Lung (tissue), 12 donors: Measurements from ENCODE around the gene PBXIP1. TPM values are rescaled to one million over a fixed set of nuclear protein-coding genes. Genes with fewer than 3 reads are reported as not detected.

Experiments
- ATAC-seq: fragments of 200-7000 bp; cut with Tn5 transposase; one replicate; pipeline ENCODE4 v1.9.1; 2020; ENCODE audit warnings: moderate number of reproducible peaks; ENCODE audit not compliant: insufficient read depth, low FRiP score
- DNase-seq, 3 donors: peaks; one replicate each; pipeline ENCODE4 v3.0.0-alpha.2; 2013 to 2017
- H3K27ac ChIP-seq, 2 donors: one replicate each; pipeline ENCODE4 v1.5.1; 2013; ENCODE audit warnings: mild to moderate bottlenecking in 2 of 2, moderate library complexity in 2 of 2, control low read depth in 1 of 2, inconsistent platforms in 1 of 2, low read depth in 1 of 2, low read length in 1 of 2
- H3K27me3 ChIP-seq, 3 donors: one replicate each; pipeline ENCODE4 v1.5.1; 2013; ENCODE audit warnings: low read length in 2 of 3; ENCODE audit not compliant: control insufficient read depth in 3 of 3, insufficient read depth in 3 of 3
- H3K36me3 ChIP-seq, 4 donors: one replicate each; pipeline ENCODE4 v1.5.1; 2013; ENCODE audit warnings: low read length in 4 of 4, mild to moderate bottlenecking in 1 of 4, moderate library complexity in 1 of 4; ENCODE audit not compliant: control insufficient read depth in 4 of 4, insufficient read depth in 4 of 4
- H3K4me1 ChIP-seq, 5 donors: one replicate each; pipeline ENCODE4 v1.5.1; 2013; ENCODE audit warnings: low read length in 5 of 5, mild to moderate bottlenecking in 2 of 5, moderate library complexity in 1 of 5; ENCODE audit not compliant: control insufficient read depth in 5 of 5, insufficient read depth in 5 of 5
- H3K4me3 ChIP-seq: one replicate; pipeline ENCODE4 v1.5.1; 2013; ENCODE audit warnings: mild to moderate bottlenecking, control low read depth, moderate library complexity
- H3K9ac ChIP-seq, 2 donors: one replicate each; pipeline ENCODE4 v1.5.1; 2013; ENCODE audit warnings: low read length in 2 of 2, control low read depth in 1 of 2; ENCODE audit not compliant: insufficient read depth in 1 of 2
- H3K9me3 ChIP-seq, 4 donors: one replicate each; pipeline ENCODE4 v1.5.1; 2013; ENCODE audit warnings: low read length in 3 of 4, mild to moderate bottlenecking in 1 of 4, moderate library complexity in 1 of 4; ENCODE audit not compliant: control insufficient read depth in 4 of 4, insufficient read depth in 3 of 4
- WGBS, 2 donors: extraction: QIAGEN DNeasy Blood & Tissue Kit; methylation state at CpG; one replicate each; pipeline ENCODE4 v1.1.7; 2013; 5-methylcytosine and 5-hydroxymethylcytosine counted together
- polyA plus RNA-seq, 2 donors: library from polyadenylated mRNA; stranded (reverse); fragments of 200-250 nt; gene quantifications; one replicate each; pipeline ENCODE4 v1.2.1, GENCODE V29; 2013
- total RNA-seq, 2 donors: library from RNA; depleted of rRNA in 1 of 2; stranded (reverse); fragments of >200 nt in 1 of 2; gene quantifications; one replicate each; pipeline ENCODE4 v1.2.1, GENCODE V29; 2014 to 2021
- TF ChIP-seq, protein P1 (sequence below): IDR thresholded peaks from 2 replicates; pipeline ENCODE4 v1.5.1; 2012; ENCODE audit warnings: mild to moderate bottlenecking; ENCODE audit errors: control extremely low read depth, extremely low read depth
- donor health status: control.
- donor health status: control.
- donor health status: Bipolar disorder and iron deficiency.
- donor health status: healthy.
- donor health status: DM: yes; HTN: yes; CAD: no.

Gene PBXIP1
- total and polyA plus RNA-seq, 4 donors: 32.8 to 178 (median 35.3) TPM

DNA sequence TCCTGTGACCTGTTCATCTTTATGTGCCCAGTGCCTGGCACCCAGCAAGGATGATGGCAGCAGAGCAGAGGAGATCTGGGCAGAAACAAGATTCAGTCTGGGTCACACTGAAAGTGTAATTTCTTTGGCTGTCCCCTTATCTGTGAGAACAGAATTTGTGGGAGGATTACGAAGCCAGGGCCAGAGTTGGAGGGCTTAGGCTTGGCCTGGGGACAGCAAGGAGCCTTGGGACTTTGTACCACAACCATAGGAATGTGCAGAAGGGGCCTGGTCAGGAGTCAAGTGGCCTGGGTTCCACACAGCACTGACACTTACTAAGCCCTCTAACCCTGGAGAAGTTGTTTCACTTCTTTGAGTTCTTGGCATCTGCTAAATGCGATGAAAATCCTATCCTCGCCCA is 32.2 kb downstream of the PBXIP1 start:
- Histone ChIP-seq H3K36me3 (peaks cover 0 to 53% (median 19%) of the 10 kb centered on the region in 4 donors), H3K27ac (no peak overlapping the region), H3K4me1 (no peaks in the 10 kb centered on the region), H3K4me3 (no peak overlapping the region), H3K27me3 (no peaks in the 10 kb centered on the region), H3K9ac (no peak overlapping the region), H3K9me3 (no peaks in the 10 kb centered on the region)
- DNase-seq (no peak), ATAC-seq (no peak)
- TF ChIP-seq, protein P1, sequence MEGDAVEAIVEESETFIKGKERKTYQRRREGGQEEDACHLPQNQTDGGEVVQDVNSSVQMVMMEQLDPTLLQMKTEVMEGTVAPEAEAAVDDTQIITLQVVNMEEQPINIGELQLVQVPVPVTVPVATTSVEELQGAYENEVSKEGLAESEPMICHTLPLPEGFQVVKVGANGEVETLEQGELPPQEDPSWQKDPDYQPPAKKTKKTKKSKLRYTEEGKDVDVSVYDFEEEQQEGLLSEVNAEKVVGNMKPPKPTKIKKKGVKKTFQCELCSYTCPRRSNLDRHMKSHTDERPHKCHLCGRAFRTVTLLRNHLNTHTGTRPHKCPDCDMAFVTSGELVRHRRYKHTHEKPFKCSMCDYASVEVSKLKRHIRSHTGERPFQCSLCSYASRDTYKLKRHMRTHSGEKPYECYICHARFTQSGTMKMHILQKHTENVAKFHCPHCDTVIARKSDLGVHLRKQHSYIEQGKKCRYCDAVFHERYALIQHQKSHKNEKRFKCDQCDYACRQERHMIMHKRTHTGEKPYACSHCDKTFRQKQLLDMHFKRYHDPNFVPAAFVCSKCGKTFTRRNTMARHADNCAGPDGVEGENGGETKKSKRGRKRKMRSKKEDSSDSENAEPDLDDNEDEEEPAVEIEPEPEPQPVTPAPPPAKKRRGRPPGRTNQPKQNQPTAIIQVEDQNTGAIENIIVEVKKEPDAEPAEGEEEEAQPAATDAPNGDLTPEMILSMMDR: no peak
- WGBS, 2 donors: 87 to 92% methylated on average over 3 of the region's 3 CpGs

DNA sequence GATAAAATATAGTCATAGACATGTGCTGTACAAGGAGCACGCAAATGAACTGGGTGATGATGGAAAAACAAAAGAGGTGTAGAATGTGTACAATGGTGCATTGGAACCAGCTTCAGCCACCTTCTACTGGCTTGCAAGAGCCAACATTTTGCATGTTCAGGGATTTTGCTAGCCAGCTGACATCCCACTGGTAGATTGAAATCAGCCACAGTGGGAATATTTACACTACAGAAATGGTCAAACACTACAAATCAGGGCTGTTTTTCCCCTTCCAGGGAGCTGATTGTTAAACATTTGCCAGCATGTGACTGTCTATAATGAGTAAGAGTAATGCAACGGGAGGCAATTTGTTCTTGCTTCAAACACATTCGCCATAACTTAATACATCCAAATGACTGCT is 42.6 kb downstream of the PBXIP1 start:
- no peak for ATAC-seq
- Histone ChIP-seq H3K4me3 (no peak overlapping the region), H3K27me3 (no peaks in the 10 kb centered on the region), H3K9ac (no peak overlapping the region), H3K36me3 (peaks cover 0 to 3% (median 0%) of the 10 kb centered on the region in 4 donors), H3K9me3 (no peaks in the 10 kb centered on the region), H3K27ac (no peak overlapping the region), H3K4me1 (peaks cover 0 to 6% (median 0%) of the 10 kb centered on the region in 5 donors)
- 88 to 91% methylated on average over 3 of the region's 3 CpGs for WGBS, 2 donors
- TF ChIP-seq, protein P1: no peak
- DNase-seq: no peak

DNA sequence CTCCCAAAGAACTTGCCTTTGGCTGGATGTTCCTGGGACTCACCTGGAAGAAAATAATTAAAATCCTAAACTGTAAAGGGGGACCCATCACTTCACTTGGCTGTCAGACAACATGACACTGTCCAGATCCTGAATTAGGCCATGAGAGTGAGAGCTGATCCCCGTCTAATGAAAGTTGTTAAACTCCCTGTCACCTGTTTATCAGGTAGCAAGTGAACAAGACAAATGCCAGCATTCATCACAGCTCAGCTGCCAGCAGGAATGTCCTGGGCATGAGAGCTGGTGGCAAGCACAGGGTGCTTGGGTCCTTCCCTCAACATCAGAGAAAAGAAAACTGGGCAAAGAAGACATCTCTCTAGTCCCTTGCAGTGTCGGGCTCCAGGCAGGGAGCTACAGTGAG is 43.1 kb downstream of the PBXIP1 start:
- H3K9me3 ChIP-seq: no peaks in the 10 kb centered on the region
- WGBS, 2 donors: 92% methylated on average over 2 of the region's 2 CpGs
- ATAC-seq: no peak
- H3K27ac ChIP-seq: no peak overlapping the region
- no peak overlapping the region for H3K9ac ChIP-seq
- DNase-seq: no peak
- H3K27me3 ChIP-seq: no peaks in the 10 kb centered on the region
- TF ChIP-seq, protein P1: no peak
- H3K4me1 ChIP-seq: peaks cover 0 to 6% (median 0%) of the 10 kb centered on the region in 5 donors
- peaks cover 0 to 3% (median 0%) of the 10 kb centered on the region in 4 donors for H3K36me3 ChIP-seq
- H3K4me3 ChIP-seq: no peak overlapping the region
